ENCODE measurements around the gene NPIPA3. TPM values are rescaled to one million over a fixed set of nuclear protein-coding genes. Genes with fewer than 3 reads are reported as not detected.
"Not testable (repeated sequence)": the region's sequence is repeated elsewhere in the genome, so short reads cannot be mapped to it uniquely, and the experiment has no call there.

NPIPA3 gene
- total RNA-seq (2021; fragmentation: NEBNext Ultra II Directional; extraction: Animal tissue kit (Norgen Biotek cat#: 25700)) (8.6 and 10.5 TPM in 2 replicates), polyA plus RNA-seq (2011; rRNA removed) (0.88 and 2.0 TPM in 2 replicates), polyA minus RNA-seq (2011; rRNA and poly(A)+ RNA removed) (0.20 and 0.50 TPM in 2 replicates)
- 2.3 TPM for polyA plus RNA-seq (2011; cell fraction: cytosol; rRNA removed)
- 5.0 TPM for polyA plus RNA-seq (2011; cell fraction: nucleus; rRNA removed)
- polyA plus RNA-seq (2012, experiment 1 of 2) = 3.9 to 9.1 TPM (median 4.9 TPM) in 4 replicates
- 3.4 TPM for polyA plus RNA-seq (2012, experiment 2 of 2)
- 7.4 TPM for polyA plus RNA-seq (2013, experiment 1 of 2)
- 4.4 TPM for polyA plus RNA-seq (2013, experiment 2 of 2)
- not detected for polyA minus RNA-seq (2011; cell fraction: cytosol; rRNA and poly(A)+ RNA removed)
- 2.6 TPM for polyA minus RNA-seq (2011; cell fraction: nucleus; rRNA and poly(A)+ RNA removed)
- long read RNA-seq, experiment 1 = 0 reads
- long read RNA-seq, experiment 2 = 0 reads

- no CpG with 5 or more reads among the region's 73 CpGs for WGBS, 2 experiments (ENCODE audit: extremely low coverage in 1 of 2, insufficient coverage in 1 of 2, insufficient read length in 1 of 2, insufficient replicate concordance in 2 of 2, low coverage in 1 of 2, low lambda C conversion rate in 2 of 2, missing lambda C conversion rate in 1 of 2)
- not testable (repeated sequence) for FAIRE-seq
Observed at GRCh38 chr16:14703156-14704011, at the start of gene NPIPA3. NPIPA3 (plus strand) TSS chr16:14703411; CDS start chr16:14708944, 5,533 bp downstream.

More at GRCh38 chr16:14703156-14704011, at the start of gene NPIPA3:
- POLR2A ChIA-PET (ENCODE audit: partially characterized antibody); H2BK15ac ChIP-seq (ENCODE audit: low read length); H2AFZ ChIP-seq (ENCODE audit: low read length); H3K23ac ChIP-seq (ENCODE audit: insufficient read length); H3K36me3 ChIP-seq (ENCODE audit: control insufficient read depth in 2 of 4, insufficient read depth in 4 of 4, low read length in 3 of 4); H4K5ac ChIP-seq (ENCODE audit: insufficient read length, low read depth, low read length); H3K4me2 ChIP-seq (ENCODE audit: insufficient read depth in 1 of 2, low read depth in 2 of 2, low read length in 2 of 2); H2BK5ac ChIP-seq (ENCODE audit: low read depth, low read length); H3K27ac ChIP-seq (ENCODE audit: low read depth, low read length); H2BK12ac ChIP-seq (ENCODE audit: low read depth, low read length); H3K79me1 ChIP-seq (ENCODE audit: low read depth, low read length); H3K23me2 ChIP-seq (ENCODE audit: low read depth, low read length); H3K4me3 ChIP-seq (ENCODE audit: extremely low read depth in 1 of 4, insufficient read depth in 2 of 4, low read depth in 3 of 4, low read length in 4 of 4); H3K4me1 ChIP-seq (replicated peaks in 1 of 4; ENCODE audit: control insufficient read depth in 3 of 4, insufficient read depth in 4 of 4, low read length in 3 of 4); H2BK20ac ChIP-seq (ENCODE audit: low read length); H3K4ac ChIP-seq (replicated peaks; ENCODE audit: insufficient read length, low read depth, low read length); H3K27me3 ChIP-seq (replicated peaks in 1 of 4; ENCODE audit: control insufficient read depth in 3 of 4, extremely low read depth in 1 of 4, insufficient read depth in 3 of 4, low read length in 3 of 4); H4K91ac ChIP-seq (replicated peaks; ENCODE audit: insufficient read length, low read length); H3K14ac ChIP-seq (ENCODE audit: insufficient read length); H3K9ac ChIP-seq (replicated peaks in 1 of 4; ENCODE audit: extremely low read depth in 1 of 4, low read depth in 3 of 4, low read length in 3 of 4); H3K18ac ChIP-seq (ENCODE audit: extremely low read depth, low read length); H3K79me2 ChIP-seq (ENCODE audit: control insufficient read depth in 1 of 2, insufficient read depth in 2 of 2, low read length in 2 of 2); H3K56ac ChIP-seq (replicated peaks; ENCODE audit: insufficient read length, low read depth, low read length); CTCF ChIA-PET (ENCODE audit: partially characterized antibody); H2AK5ac ChIP-seq (ENCODE audit: low read depth, low read length); DNase-seq (ENCODE audit: low read depth in 1 of 2, low spot score in 2 of 2); H4K8ac ChIP-seq (ENCODE audit: extremely low read depth, insufficient read depth, low read length); H2BK120ac ChIP-seq (replicated peaks; ENCODE audit: low read depth, low read length); H3K9me3 ChIP-seq (ENCODE audit: insufficient read depth in 2 of 2, low read depth in 1 of 2, low read length in 1 of 2); H4K20me1 ChIP-seq (replicated peaks in 1 of 2; ENCODE audit: control insufficient read depth in 1 of 2, insufficient read depth in 2 of 2, low read length in 2 of 2): not testable (repeated sequence)

All from H1 (cell line).